ENCODE results near the gene DMRT3. TPM values are rescaled to one million over a fixed set of nuclear protein-coding genes. Genes with fewer than 3 reads are reported as not detected.
A peak's percentile ranks its signal among the peaks of the same experiment; 100 is the strongest.

DMRT3 gene
- total RNA-seq, 8 experiments from 2014 or later, result 0.10 to 2.4 (median 0.80) TPM; not detected in 2

DNA sequence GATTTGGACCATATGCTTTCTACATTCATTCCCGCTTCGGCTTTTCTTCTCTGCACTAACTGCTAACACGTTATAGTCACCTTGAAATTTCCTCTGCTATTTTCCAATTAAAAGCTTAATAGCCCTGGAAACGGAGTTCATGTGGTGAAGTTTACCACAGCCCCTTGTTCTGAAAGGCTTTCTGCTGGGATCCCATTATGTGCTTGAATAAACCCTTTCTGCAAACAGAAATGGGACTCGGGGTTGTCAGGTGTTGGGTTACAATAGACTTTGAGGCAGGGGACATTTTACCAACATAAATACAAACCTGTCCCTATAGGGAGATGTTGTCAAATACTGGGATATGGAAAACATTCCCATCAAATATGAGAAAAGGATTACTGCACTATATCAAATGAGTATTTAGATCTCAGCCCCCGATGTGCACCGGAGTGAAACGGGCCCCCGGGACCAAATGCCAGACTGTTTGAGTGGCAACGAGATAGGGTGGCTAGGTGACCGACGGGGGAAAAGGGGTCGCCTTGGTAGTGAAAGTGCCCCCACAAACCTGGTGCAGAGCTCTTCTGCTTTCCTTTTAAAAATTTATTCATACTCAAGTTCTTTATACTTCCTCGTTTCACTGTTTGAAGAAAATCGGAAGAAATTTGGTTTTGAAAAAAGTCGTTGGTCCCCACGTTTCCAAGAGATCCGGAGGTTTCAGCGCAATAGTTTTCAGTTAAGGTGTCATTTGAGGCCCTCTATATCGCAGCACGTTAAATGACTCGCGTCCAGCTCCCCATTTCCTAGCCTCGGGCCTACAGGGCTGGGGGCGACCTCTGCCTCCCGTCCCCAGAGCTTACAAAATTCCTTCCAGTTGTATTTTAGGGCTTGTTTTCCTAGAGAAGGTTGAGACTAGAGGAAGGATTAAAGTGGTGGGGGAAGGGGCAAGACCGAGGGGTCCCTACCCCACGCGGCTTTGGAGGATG lies 2.1 kb upstream of the DMRT3 start:
- no peak overlapping the region for H3K27ac ChIP-seq
- H3K4me3 ChIP-seq, result no peak overlapping the region
- WGBS, 10 experiments, result 0 to 65% (median 16%) methylated on average over 4 to 19 of the region's 29 CpGs
- in situ Hi-C loops (cut with MboI; ENCODE audit: low pct_unique_long_range_greater_than_20kb in 2 of 9, low sequenced_read_pairs in 9 of 9, unreplicated experiment in 9 of 9), result no loop called here
- peaks cover 5 to 17% of the 10 kb centered on the region in 2 donors for H3K4me1 ChIP-seq (replicated peaks in 1 of 2)
- ATAC-seq (replicated peaks in 6 of 8), result no peak

DNA sequence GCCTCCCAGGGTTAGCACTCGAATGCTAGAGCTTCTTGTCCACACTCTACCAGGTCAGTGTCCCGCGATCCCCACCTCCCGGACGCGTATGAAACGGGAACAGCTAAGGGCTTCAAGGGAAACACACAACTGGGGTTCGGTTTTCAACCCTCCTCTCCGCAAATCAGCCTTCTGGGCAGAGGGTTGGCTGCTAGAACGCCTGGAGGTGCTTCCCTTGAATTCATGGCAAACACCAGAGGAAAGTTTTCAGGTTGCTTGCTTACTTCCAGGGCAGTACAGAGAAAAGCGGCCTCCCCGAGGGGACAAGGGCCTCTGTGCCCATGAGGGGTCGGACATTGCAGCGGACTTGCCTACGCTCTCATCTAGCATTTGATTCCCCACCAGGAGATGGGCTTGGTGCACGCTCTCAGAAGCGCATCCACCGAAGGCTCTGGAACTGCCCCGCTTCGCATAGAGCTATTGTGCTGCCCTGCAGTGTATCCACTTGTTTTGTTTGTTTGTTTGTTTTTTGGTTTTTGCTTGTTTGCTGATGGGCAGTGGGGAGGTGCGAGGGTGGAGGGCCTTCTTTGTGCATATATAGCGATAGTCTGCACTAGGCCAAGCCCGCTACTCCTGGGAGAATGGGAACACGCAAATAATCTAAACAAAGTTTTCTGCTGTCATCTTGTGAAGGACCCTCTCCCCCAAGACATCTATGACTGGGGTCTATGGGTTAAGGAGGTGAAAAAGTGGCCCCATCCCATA lies 1.3 kb upstream of the DMRT3 start:
- H3K4me3 ChIP-seq, result no peak overlapping the region
- peaks cover 0 to 12% of the 10 kb centered on the region in 2 donors for H3K4me1 ChIP-seq (replicated peaks in 1 of 2)
- WGBS, 10 experiments, result 19 to 61% (median 23%) methylated on average over 2 to 15 of the region's 24 CpGs; no CpG with 5 or more reads in 3 of the 10 experiments
- no peak for ATAC-seq (replicated peaks in 6 of 8)
- in situ Hi-C loops (cut with MboI; ENCODE audit: low pct_unique_long_range_greater_than_20kb in 2 of 9, low sequenced_read_pairs in 9 of 9, unreplicated experiment in 9 of 9), result loop anchor here in 2 of 9 experiments (25.0 kb wide), 1 partner anchor 363 kb away; no protein-coding TSS in a partner anchor
- no peak overlapping the region for H3K27ac ChIP-seq

DNA sequence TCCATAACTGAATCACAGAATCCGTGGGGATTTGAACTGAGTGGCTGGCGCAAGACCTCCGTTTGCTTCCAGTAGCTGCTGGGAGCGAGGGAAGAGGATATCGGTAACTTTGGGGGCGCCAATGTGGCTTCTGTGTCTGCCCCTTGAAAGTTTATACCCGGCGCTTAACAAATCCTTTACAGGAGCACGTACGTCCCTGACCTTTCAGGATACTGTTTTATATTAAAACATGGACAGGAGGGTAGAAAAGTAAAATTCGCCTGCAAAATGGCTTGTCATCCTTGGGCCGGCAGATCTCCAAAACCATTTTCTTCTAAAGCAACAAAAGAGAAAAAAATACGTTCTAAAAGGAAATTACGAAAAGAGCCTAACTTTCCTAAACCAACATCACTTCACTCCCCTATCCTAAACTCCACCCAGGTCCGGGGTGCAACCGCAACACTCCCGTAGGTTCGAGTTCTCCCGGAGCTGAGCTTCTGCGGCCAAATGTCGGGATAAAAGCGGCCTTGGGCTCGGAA lies 656 bp upstream of the DMRT3 start:
- WGBS, 10 experiments, result 0 to 18% (median 7%) methylated on average over 8 to 15 of the region's 23 CpGs; no CpG with 5 or more reads in 1 of the 10 experiments
- H3K27ac ChIP-seq, result no peak overlapping the region
- no peak for ATAC-seq (replicated peaks in 6 of 8)
- peak overlapping the region in 3 of 5 donors; percentile 29 to 41 (median 30) for H3K4me3 ChIP-seq
- H3K4me1 ChIP-seq (replicated peaks in 1 of 2), result peaks cover 0 to 12% of the 10 kb centered on the region in 2 donors
- in situ Hi-C loops (cut with MboI; ENCODE audit: low pct_unique_long_range_greater_than_20kb in 2 of 9, low sequenced_read_pairs in 9 of 9, unreplicated experiment in 9 of 9), result loop anchor here in 2 of 9 experiments (25.0 kb wide), 1 partner anchor 363 kb away; no protein-coding TSS in a partner anchor

DNA sequence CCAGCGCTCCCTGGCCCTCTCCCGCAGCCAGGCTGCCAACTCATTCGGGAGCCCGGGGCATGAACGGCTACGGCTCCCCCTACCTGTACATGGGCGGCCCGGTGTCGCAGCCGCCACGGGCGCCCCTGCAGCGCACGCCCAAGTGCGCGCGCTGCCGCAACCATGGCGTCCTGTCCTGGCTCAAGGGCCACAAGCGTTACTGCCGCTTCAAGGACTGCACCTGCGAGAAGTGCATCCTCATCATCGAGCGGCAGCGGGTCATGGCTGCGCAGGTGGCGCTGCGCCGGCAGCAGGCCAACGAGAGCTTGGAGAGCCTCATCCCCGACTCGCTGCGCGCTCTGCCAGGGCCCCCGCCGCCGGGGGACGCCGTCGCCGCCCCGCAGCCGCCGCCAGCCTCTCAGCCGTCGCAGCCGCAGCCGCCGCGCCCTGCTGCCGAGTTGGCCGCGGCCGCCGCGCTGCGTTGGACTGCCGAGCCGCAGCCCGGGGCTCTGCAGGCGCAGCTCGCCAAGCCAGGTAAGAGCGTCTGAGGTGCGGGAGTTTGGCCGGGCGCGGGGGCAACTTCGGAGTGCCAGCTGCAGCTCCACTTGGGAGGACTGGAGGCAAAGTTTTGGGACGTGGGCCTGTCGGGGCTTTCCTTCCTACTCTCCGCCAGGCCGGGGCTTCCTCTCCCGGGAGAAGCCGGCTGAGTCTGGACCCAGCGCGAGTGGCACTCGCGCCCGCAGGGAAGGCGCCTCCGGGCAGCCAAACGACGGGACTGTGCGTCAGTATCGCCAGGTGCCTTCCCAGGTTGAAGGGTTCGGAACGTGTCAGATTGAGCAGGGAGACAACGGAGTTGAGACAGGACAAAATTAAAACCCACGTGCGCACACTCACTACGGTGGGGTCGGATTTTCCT lies 735 bp downstream of the DMRT3 start:
- Histone ChIP-seq H3K27ac (no peak overlapping the region), H3K4me1 (replicated peaks in 1 of 2) (peaks cover 0 to 8% of the 10 kb centered on the region in 2 donors), H3K4me3 (peak overlapping the region; percentile 8 to 41 (median 29))
- 0 to 59% (median 3%) methylated on average over 1 to 32 of the region's 92 CpGs; no CpG with 5 or more reads in 5 of the 10 experiments for WGBS, 10 experiments
- ATAC-seq (replicated peaks in 6 of 8), result peak in 4 of 8 experiments; percentile 20 to 60 (median 26)
- in situ Hi-C loops (cut with MboI; ENCODE audit: low pct_unique_long_range_greater_than_20kb in 2 of 9, low sequenced_read_pairs in 9 of 9, unreplicated experiment in 9 of 9), result loop anchor here in 2 of 9 experiments (25.0 kb wide), 1 partner anchor 365 kb away; no protein-coding TSS in a partner anchor

DNA sequence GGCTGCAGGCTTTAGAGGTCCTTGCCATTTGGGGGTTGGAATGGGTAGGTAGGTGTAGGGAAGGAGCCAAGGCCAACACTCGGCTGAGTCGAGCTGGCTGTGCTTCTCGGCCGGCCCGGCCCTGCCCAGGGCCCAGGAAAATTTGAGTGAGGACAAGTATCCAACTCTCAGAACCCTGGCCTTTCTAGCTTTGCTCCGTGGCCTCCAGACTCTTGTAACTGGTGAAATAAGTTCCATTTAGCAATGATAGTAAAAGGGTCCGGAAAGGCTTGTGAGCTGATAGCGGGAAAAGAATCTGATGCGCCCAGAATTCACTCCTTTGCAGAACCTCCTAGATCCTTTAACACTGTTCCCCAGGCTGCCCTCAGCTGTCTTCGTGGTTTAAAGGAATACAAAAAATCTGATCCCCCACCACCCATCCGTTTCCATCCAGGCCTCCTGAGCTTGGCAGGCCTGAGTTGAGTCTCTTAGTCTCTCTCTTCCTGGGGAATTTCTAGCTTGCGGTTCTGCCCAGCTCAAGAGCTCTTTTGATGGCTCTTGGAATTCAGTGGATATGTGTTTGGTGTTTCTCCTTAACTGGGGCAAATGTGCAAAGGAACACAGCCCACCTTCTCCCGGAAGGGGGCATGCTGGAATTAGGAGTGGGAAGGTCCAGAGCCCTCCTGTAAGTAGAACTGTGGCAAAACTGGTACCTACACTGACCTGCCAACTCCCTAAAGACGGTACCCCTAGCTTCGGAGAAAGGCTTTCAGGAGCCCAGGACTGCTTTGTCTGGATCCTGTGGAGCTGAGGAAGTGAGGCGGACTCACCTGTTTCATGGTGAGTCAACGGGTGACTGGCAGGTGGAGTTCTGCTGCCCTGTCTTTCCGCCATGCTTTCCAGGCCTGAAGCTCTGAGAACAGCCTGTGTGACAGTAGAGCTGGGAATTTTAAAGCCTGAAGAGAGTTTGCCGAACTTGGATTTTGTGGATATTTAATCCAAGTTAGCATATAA lies 1.7 kb downstream of the DMRT3 start:
- in situ Hi-C loops (cut with MboI; ENCODE audit: low pct_unique_long_range_greater_than_20kb in 2 of 9, low sequenced_read_pairs in 9 of 9, unreplicated experiment in 9 of 9), result loop anchor here in 2 of 9 experiments (25.0 kb wide), 1 partner anchor 366 kb away; no protein-coding TSS in a partner anchor
- H3K4me1 ChIP-seq (replicated peaks in 1 of 2), result peaks cover 0 to 8% of the 10 kb centered on the region in 2 donors
- no peak for ATAC-seq (replicated peaks in 6 of 8)
- no peak overlapping the region for H3K27ac ChIP-seq
- 13 to 79% (median 33%) methylated on average over 1 to 12 of the region's 19 CpGs; no CpG with 5 or more reads in 2 of the 10 experiments for WGBS, 10 experiments
- peak overlapping the region in 2 of 5 donors; percentile 29 to 41 for H3K4me3 ChIP-seq

DNA sequence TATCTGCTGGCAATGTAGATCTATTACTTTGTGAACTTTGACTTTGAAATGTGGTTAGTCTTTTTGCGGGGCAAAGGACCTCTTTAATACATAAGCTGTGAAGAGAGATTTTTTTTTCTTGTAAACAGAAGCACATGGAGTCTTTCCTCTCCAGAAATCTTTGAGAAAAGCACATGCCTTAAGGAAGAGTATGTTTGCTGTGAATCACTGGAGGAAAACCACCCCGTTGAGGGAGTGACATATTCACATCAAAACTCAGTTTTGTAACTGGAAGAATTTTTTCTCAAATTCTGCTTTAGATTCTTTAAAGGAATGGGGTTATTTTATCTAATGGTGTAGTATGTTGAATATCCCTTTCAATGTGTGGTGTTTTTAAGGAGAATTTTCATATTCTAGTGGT lies 3.5 kb downstream of the DMRT3 start:
- Histone ChIP-seq H3K4me3 (no peak overlapping the region), H3K27ac (no peak overlapping the region), H3K4me1 (replicated peaks in 1 of 2) (peaks cover 0 to 8% of the 10 kb centered on the region in 2 donors)
- ATAC-seq (replicated peaks in 6 of 8), result no peak
- WGBS, 10 experiments, result 0 to 45% (median 11%) methylated on average over 1 to 2 of the region's 2 CpGs; no CpG with 5 or more reads in 1 of the 10 experiments
- in situ Hi-C loops (cut with MboI; ENCODE audit: low pct_unique_long_range_greater_than_20kb in 2 of 9, low sequenced_read_pairs in 9 of 9, unreplicated experiment in 9 of 9), result loop anchor here in 2 of 9 experiments (25.0 kb wide), 1 partner anchor 368 kb away; no protein-coding TSS in a partner anchor

DNA sequence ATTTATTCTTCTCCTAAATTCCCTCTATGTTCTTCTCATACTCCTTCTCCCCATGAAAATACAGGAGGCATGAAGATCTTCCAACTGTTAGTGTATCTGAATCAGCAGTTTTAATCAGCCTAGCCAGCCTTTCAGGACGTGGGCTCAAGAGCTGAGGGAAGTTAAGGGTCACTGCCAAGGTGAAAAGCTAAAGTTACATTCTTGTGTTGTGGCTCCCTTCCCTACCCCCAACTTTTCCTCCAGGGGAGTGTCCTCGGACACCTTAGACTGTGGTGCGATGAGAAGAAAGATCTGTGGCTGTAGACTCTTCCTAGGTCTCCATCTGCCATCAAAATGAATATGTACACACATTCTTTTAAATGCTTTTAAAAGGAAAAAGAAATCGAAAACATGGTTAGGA lies 4.2 kb downstream of the DMRT3 start:
- no peak overlapping the region for H3K4me3 ChIP-seq
- 0 to 27% (median 8%) methylated on average over 1 to 4 of the region's 4 CpGs; no CpG with 5 or more reads in 2 of the 10 experiments for WGBS, 10 experiments
- peaks cover 0 to 8% of the 10 kb centered on the region in 2 donors for H3K4me1 ChIP-seq (replicated peaks in 1 of 2)
- H3K27ac ChIP-seq, result no peak overlapping the region
- in situ Hi-C loops (cut with MboI; ENCODE audit: low pct_unique_long_range_greater_than_20kb in 2 of 9, low sequenced_read_pairs in 9 of 9, unreplicated experiment in 9 of 9), result loop anchor here in 2 of 9 experiments (25.0 kb wide), 1 partner anchor 368 kb away; no protein-coding TSS in a partner anchor
- no peak for ATAC-seq (replicated peaks in 6 of 8)

DNA sequence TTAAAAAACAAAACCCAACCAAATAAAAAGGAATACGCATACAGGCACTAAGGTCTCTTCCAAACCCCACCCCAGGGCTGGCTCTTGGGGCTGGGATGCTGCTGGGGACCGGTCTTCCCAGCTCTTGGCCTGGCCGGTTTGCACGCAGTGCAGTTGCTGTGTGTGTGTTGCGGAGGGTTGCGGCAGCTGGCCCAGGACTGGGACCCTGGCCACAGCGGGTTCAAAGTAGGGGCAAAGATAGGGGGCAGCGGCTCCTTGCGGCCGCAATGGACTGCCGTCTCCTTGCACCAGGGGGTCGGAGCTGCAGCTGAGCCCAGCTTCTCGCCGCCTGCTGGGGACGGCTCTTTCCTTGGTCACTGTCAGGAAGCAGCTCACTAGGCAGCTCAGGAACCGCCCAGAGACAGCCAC lies 5.0 kb downstream of the DMRT3 start:
- ATAC-seq (replicated peaks in 6 of 8), result peak in 5 of 8 experiments; percentile 24 to 49 (median 26)
- Histone ChIP-seq H3K4me1 (replicated peaks in 1 of 2) (peaks cover 0 to 4% of the 10 kb centered on the region in 2 donors), H3K4me3 (no peak overlapping the region), H3K27ac (no peak overlapping the region)
- in situ Hi-C loops (cut with MboI; ENCODE audit: low pct_unique_long_range_greater_than_20kb in 2 of 9, low sequenced_read_pairs in 9 of 9, unreplicated experiment in 9 of 9), result loop anchor here in 2 of 9 experiments (25.0 kb wide), 1 partner anchor 369 kb away; no protein-coding TSS in a partner anchor
- WGBS, 10 experiments, result 4 to 60% (median 15%) methylated on average over 1 to 9 of the region's 16 CpGs; no CpG with 5 or more reads in 5 of the 10 experiments

DNA sequence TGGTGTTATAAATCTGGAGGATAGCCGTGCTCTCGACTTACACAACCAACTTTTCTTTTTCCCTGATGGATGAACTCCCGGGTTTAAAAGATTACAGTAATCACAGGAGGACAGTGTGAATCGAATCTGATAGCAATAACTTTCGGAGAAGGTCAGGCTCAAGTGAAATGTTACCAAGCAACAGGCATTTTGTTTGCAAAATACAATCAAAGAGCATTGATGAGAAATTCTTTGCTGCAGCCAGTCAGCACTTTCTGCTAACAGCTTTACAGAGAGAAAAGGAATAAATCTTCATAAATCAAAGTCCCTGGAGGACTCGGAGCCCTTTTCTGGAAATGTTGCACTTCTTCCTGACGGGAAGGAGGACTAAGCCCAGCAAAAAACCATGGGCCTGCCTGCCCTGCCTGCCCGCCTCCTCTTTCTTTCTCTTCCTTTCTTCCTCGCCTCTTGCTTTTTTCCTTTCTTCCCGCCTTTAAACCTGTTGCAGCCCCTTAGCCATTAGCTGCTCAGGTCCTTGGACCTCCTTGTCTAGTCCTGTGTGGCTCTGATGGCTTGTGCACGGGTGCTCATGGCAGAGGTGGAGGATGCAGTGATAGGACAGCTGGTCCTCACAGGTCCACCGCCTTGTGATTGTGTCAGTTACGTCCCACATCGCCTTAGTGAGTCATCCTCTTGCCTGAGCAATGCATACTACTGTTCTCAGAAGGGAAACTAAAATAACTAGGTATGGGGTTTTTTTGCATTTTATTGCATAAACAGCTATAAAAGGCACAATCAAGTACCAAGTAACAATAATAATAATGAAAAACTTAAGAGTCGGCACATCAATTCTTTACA lies 6.2 kb downstream of the DMRT3 start:
- 15 to 53% (median 40%) methylated on average over 4 to 13 of the region's 15 CpGs for WGBS, 10 experiments
- H3K27ac ChIP-seq, result no peak overlapping the region
- H3K4me1 ChIP-seq (replicated peaks in 1 of 2), result no peaks in the 10 kb centered on the region
- in situ Hi-C loops (cut with MboI; ENCODE audit: low pct_unique_long_range_greater_than_20kb in 2 of 9, low sequenced_read_pairs in 9 of 9, unreplicated experiment in 9 of 9), result loop anchor here in 2 of 9 experiments (25.0 kb wide), 1 partner anchor 370 kb away; no protein-coding TSS in a partner anchor
- no peak overlapping the region for H3K4me3 ChIP-seq
- peak in 6 of 8 experiments; percentile 35 to 87 (median 63) for ATAC-seq (replicated peaks in 6 of 8)

DNA sequence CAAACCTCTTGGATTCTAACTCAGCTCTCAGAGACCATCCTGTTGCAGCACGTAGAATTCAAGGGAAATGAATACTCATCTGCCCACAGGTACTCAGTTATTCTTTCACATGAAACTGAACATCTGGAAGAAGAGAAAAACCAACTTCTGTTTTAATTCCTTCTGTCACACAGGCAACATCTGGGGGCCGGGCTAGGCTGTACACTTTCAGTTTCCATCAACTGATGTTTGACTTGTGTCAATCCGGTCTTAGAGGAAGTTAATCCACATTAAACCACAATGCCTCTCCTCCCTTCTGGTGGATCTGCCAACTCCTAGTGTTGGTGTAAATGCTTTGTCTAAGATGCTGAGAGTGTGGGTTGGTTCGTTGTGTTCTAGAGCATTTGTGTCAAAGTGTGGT lies 17.6 kb downstream of the DMRT3 start:
- Histone ChIP-seq H3K4me3 (no peak overlapping the region), H3K4me1 (replicated peaks in 1 of 2) (no peaks in the 10 kb centered on the region), H3K27ac (no peak overlapping the region)
- in situ Hi-C loops (cut with MboI; ENCODE audit: low pct_unique_long_range_greater_than_20kb in 2 of 9, low sequenced_read_pairs in 9 of 9, unreplicated experiment in 9 of 9), result loop anchor here in 3 of 9 experiments (10.0 to 25.0 kb wide), 2 partner anchors 99 to 382 kb away; no protein-coding TSS in a partner anchor
- no peak for ATAC-seq (replicated peaks in 6 of 8)
- 13 to 81% (median 61%) methylated on average over 1 to 4 of the region's 4 CpGs; no CpG with 5 or more reads in 2 of the 10 experiments for WGBS, 10 experiments

Measured in motor neuron (in vitro differentiated cells).